WERI-Rb-1 (cell line): ENCODE measurements around the gene TLR4.

Source experiments
- DNase-seq: peaks from one replicate; pipeline ENCODE4 v3.0.0-alpha.2; 2020
- H3K27ac ChIP-seq: fragments of 250-450 bp; sonication (Bioruptor Pico); 2 replicates; pipeline ENCODE4 v1.5.1; 2020; ENCODE audit warnings: mild to moderate bottlenecking, moderate library complexity
- H3K27me3 ChIP-seq: fragments of 250-450 bp; sonication (Bioruptor Pico); 2 replicates; pipeline ENCODE4 v1.5.1; 2021; ENCODE audit warnings: mild to moderate bottlenecking, low read depth, moderate library complexity; ENCODE audit not compliant: insufficient read depth, severe bottlenecking
- H3K36me3 ChIP-seq: fragments of 250-450 bp; sonication (Bioruptor Pico); 2 replicates; pipeline ENCODE4 v1.5.1; 2020; ENCODE audit warnings: mild to moderate bottlenecking, moderate library complexity
- H3K4me3 ChIP-seq: 2 replicates; pipeline ENCODE4 v1.5.1; 2011; ENCODE audit warnings: low read depth, mild to moderate bottlenecking, control low read depth, low read length
- H3K9me3 ChIP-seq: fragments of 250-450 bp; sonication (Bioruptor Pico); 2 replicates; pipeline ENCODE4 v1.5.1; 2021; ENCODE audit warnings: mild to moderate bottlenecking, moderate library complexity; ENCODE audit not compliant: severe bottlenecking
- TF ChIP-seq, protein P1 (sequence below): IDR thresholded peaks from 2 replicates; pipeline ENCODE4 v1.5.1; 2011; ENCODE audit warnings: low read depth, mild to moderate bottlenecking, control low read depth, inconsistent platforms, low read length

The TLR4 gene

DNA sequence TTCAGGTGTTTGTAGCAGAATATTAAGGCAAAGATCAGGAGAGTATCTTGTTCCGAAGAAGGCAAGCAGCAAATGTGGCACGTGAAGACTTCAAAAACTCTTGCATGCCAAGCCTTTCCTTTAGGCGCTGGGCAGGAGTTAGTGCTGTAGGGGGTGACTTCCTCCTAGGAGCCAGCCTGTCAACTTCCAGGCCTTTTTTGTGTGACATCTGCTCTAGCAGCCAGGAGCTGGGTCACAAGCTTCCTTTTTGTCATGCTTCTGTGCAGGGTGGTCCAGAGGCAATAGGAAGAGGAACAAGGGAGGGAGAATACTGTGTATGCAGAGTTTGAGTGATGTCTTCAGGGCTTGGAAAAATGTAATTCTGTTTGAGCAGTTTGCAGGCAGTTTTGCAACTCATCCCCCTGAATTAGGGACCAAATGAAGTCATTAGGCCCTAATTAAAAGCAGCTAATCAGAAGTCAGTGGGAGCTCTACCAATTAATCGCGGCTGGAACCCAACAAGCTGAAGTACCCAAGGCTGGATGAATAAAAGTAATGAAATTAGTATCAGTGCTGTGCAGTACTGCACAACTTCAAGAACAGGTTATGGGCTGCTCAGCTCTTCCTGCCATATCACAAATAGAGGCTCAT is 53.5 kb downstream of the TLR4 start:
- H3K9me3 ChIP-seq, result no peaks in the 10 kb centered on the region
- H3K36me3 ChIP-seq, result no peaks in the 10 kb centered on the region
- H3K27me3 ChIP-seq, result no peaks in the 10 kb centered on the region
- TF ChIP-seq, protein P1, sequence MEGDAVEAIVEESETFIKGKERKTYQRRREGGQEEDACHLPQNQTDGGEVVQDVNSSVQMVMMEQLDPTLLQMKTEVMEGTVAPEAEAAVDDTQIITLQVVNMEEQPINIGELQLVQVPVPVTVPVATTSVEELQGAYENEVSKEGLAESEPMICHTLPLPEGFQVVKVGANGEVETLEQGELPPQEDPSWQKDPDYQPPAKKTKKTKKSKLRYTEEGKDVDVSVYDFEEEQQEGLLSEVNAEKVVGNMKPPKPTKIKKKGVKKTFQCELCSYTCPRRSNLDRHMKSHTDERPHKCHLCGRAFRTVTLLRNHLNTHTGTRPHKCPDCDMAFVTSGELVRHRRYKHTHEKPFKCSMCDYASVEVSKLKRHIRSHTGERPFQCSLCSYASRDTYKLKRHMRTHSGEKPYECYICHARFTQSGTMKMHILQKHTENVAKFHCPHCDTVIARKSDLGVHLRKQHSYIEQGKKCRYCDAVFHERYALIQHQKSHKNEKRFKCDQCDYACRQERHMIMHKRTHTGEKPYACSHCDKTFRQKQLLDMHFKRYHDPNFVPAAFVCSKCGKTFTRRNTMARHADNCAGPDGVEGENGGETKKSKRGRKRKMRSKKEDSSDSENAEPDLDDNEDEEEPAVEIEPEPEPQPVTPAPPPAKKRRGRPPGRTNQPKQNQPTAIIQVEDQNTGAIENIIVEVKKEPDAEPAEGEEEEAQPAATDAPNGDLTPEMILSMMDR, result no peak
- no peak overlapping the region for H3K4me3 ChIP-seq
- no peak for DNase-seq
- no peak overlapping the region for H3K27ac ChIP-seq

DNA sequence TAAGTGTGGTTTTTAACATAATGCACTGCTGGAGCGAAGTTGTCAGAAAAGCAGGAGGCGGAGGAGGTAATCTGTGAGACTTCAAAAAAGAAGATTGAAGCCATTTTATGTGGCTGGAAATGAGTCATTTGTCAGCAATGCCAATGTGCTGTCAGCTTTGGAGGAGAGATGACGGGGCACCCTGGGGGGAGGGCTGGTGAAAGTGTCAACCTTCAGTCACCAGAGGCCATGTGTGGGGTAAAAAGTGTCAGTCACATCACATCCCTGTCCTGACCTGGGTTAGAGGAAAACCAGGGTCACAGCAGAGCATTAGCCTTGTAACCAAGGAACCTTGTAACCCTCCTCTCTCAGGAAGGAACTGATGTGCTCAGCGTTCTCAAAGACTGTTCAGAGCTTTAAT is 59.1 kb downstream of the TLR4 start:
- TF ChIP-seq, protein P1, result no peak
- H3K27ac ChIP-seq, result no peak overlapping the region
- H3K9me3 ChIP-seq, result no peaks in the 10 kb centered on the region
- H3K36me3 ChIP-seq, result no peaks in the 10 kb centered on the region
- no peak for DNase-seq
- H3K27me3 ChIP-seq, result no peaks in the 10 kb centered on the region
- H3K4me3 ChIP-seq, result no peak overlapping the region

DNA sequence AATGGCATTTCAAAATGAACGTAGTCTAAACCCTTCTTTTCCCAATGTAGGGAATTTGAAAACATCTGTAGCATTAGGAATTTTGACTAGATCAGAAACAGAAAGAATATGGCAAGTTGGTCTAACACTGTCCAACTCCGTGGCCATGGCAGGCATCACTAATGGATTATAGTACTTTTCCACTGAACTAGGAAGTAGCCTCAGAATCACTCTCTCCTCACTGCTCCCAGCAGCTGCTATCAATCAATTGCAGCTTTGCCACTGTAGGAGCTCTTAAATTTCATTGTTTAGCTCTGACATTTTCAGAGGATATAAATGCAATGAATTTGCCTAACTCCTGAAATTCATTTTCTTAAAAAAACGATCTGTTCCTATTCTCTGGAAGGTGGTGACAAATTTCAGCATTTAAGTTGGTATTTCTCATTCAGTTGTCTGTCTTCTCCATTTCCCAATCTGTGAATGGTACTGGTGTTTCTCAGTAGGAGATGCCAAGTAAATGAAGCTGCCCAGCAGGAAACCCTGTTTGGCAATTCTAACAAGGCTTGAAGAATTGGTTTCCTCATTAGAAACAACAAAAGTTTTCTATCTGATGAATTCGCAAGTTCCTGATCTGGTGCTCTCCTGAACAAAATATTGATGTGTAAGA is 64.7 kb downstream of the TLR4 start:
- H3K4me3 ChIP-seq, result no peak overlapping the region
- TF ChIP-seq, protein P1, result no peak
- DNase-seq, result no peak
- H3K27ac ChIP-seq, result no peak overlapping the region
- H3K9me3 ChIP-seq, result no peaks in the 10 kb centered on the region
- no peaks in the 10 kb centered on the region for H3K27me3 ChIP-seq
- H3K36me3 ChIP-seq, result no peaks in the 10 kb centered on the region

DNA sequence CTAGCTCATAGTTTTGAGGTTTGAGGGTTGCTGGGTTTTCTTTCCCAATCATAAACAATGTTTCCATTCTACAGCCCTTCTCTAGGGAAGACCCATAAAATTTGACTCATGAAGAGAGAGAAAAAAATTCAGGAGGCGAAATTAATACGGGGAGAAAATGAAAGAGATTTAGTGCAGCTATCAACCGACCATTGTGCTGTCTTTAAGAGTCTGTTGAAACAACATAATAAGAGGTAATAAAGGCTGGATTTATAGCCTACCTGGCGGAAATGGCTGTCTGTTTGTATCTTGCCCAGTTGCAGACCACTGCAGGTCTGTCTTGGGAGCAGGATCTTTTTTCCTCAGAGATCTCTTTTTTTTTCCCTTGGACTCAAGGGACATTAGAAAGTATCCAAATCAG is 66.9 kb downstream of the TLR4 start:
- no peak for DNase-seq

DNA sequence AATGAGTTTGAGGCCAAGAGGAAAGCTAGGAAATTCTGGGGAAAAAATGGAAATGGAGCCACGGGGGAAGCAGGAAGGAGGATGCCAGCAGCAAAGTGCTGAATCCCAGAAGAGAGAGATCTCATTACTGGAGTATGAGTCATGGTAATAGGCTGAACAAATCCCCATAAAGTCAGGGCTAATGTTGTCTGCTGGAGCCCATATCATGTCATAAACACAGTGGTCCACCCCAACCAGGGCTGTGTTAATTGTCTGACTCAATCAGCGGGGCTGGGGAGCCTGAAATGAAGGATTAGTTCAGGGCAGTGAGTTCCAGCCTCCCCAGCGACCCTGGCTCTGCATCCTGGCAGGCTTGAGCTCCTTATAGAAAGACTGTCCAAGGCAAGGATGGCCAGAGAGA is 68.8 kb downstream of the TLR4 start:
- Histone ChIP-seq H3K27me3 (no peaks in the 10 kb centered on the region), H3K27ac (no peak overlapping the region), H3K9me3 (no peaks in the 10 kb centered on the region), H3K36me3 (no peaks in the 10 kb centered on the region), H3K4me3 (no peak overlapping the region)
- TF ChIP-seq, protein P1, result no peak
- DNase-seq, result peak; percentile 33

More for the DNA sequence above, 66.9 kb downstream of the TLR4 start:
- no peaks in the 10 kb centered on the region for H3K27me3 ChIP-seq
- H3K4me3 ChIP-seq, result no peak overlapping the region
- H3K9me3 ChIP-seq, result no peaks in the 10 kb centered on the region
- H3K36me3 ChIP-seq, result no peaks in the 10 kb centered on the region
- H3K27ac ChIP-seq, result no peak overlapping the region
- TF ChIP-seq, protein P1, result no peak
